A673 (cell line): ENCODE results near the gene DACT2.

Experiments
- EZH2 ChIP-seq: fragments of 200-600 bp; sonication (generic); IDR thresholded peaks from 2 replicates; pipeline ENCODE4 v1.6.1; 2017; ENCODE audit warnings: borderline replicate concordance, low read depth, mild to moderate bottlenecking, mixed read lengths, antibody characterized with exemption, low read length; ENCODE audit not compliant: poor library complexity, severe bottlenecking
- TF ChIP-seq, protein P1 (sequence below): fragments of 300-800, 200-600 bp; sonication (generic); conservative IDR thresholded peaks from 2 replicates; pipeline ENCODE4 v1.5.1; 2017; ENCODE audit warnings: low read depth, mild to moderate bottlenecking, antibody characterized with exemption, low read length, moderate library complexity, mixed read lengths

DNA sequence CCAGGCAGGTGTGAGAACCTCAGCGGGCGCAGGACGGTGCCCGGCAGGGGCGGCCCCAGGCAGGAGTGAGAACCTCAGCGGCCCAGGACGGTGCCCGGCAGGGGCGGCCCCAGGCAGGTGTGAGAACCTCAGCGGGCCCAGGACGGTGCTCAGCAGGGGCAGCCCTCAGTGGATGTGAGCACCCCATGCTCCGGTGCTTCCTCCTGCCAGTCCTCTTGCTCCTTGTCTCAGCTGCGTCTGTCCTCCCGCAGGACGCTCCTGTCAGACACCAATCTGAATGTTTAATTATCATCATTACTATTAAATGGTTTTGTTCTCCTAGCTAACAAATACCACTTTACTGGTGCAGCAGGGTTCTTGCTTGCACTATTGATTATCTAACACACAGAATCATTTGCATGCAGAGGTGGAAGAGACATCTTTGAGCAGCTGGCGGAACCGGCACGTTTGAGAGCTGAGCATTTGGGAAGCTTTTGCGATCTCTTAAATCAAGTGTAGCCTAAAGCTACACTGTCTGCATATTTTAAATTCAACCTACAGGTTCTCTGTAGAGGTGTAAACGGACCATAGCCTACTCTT lies 39.4 kb upstream of the DACT2 start:
- TF ChIP-seq, protein P1, sequence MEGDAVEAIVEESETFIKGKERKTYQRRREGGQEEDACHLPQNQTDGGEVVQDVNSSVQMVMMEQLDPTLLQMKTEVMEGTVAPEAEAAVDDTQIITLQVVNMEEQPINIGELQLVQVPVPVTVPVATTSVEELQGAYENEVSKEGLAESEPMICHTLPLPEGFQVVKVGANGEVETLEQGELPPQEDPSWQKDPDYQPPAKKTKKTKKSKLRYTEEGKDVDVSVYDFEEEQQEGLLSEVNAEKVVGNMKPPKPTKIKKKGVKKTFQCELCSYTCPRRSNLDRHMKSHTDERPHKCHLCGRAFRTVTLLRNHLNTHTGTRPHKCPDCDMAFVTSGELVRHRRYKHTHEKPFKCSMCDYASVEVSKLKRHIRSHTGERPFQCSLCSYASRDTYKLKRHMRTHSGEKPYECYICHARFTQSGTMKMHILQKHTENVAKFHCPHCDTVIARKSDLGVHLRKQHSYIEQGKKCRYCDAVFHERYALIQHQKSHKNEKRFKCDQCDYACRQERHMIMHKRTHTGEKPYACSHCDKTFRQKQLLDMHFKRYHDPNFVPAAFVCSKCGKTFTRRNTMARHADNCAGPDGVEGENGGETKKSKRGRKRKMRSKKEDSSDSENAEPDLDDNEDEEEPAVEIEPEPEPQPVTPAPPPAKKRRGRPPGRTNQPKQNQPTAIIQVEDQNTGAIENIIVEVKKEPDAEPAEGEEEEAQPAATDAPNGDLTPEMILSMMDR = no peak
- TF ChIP-seq EZH2 = no peak
